GM10266 (cell line): ENCODE results near the gene PRTG.

Source experiments
- DNase-seq: peaks from one replicate; pipeline ENCODE4 v3.0.0; 2012; ENCODE audit errors: extremely low spot score
- TF ChIP-seq, protein P1 (sequence below): IDR thresholded peaks from 2 replicates; pipeline ENCODE4 v1.5.1; 2012; ENCODE audit warnings: mild to moderate bottlenecking, low read depth; ENCODE audit not compliant: control insufficient read depth, insufficient read depth; ENCODE audit errors: missing control alignments

The PRTG gene

DNA sequence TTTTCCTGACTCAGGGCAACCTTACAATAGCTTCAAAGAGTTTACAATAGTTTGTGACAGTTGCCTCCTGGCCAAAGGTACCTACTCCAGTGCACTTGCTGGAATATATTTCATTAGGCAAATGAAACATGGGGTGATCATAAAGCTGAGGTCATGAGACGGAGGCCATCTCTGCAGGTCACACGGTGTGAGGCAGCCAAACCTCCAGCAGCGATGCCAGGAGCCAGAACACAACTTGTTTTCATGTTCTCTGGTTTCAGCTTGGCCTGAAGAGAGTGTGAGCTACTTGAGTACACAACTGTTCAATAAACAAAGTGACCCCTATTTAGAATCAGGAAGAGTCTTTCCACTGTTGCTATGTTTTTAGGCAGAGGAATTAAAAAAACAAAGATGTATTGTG lies 112.1 kb downstream of the PRTG start:
- TF ChIP-seq, protein P1, sequence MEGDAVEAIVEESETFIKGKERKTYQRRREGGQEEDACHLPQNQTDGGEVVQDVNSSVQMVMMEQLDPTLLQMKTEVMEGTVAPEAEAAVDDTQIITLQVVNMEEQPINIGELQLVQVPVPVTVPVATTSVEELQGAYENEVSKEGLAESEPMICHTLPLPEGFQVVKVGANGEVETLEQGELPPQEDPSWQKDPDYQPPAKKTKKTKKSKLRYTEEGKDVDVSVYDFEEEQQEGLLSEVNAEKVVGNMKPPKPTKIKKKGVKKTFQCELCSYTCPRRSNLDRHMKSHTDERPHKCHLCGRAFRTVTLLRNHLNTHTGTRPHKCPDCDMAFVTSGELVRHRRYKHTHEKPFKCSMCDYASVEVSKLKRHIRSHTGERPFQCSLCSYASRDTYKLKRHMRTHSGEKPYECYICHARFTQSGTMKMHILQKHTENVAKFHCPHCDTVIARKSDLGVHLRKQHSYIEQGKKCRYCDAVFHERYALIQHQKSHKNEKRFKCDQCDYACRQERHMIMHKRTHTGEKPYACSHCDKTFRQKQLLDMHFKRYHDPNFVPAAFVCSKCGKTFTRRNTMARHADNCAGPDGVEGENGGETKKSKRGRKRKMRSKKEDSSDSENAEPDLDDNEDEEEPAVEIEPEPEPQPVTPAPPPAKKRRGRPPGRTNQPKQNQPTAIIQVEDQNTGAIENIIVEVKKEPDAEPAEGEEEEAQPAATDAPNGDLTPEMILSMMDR: no peak
- DNase-seq: no peak

DNA sequence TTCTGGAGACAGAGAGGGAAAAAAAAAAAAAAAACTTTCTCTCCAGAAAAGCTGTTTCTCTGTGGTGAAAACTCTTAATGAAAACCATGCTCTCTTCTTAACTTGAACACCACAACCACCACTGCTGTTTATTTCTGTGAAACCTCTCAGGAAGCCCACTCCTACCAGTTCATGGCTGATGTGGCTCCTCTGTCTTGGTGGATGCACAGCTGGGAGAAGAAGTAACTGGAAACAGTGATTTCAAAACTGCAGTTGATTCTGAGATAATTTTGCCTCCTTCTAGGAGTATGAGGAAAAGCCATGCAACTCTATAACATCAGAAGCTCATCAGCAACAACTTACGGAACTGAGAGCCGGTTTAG lies 114.6 kb downstream of the PRTG start:
- DNase-seq: no peak
- TF ChIP-seq, protein P1: no peak

- TF ChIP-seq, protein P1: no peak
- no peak for DNase-seq
These were observed 115.1 kb downstream of the PRTG start for GRCh38 chr15:55627730-55628368.

- no peak for DNase-seq
- TF ChIP-seq, protein P1: no peak
These were observed 123.2 kb downstream of the PRTG start for GRCh38 chr15:55619783-55620182.

DNA sequence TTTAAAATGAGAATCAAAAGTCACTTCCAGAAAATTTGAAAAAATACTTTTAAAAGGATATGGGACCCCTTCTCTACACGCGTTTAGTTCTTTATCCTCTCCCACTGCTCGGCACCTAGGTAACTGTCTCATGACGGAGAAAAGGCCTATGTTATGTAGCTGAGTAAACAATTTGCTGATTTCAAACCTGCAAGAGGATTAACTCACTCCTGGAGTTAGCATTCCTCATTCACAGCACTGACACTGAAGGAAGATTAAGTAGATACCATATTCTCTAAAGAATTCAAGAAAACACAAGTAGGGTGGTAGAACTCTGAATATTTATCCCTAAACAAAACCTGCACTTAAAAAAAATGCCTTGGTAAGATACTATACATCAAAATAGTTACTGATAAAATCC lies 124.6 kb downstream of the PRTG start:
- TF ChIP-seq, protein P1: no peak
- DNase-seq: no peak

- TF ChIP-seq, protein P1: no peak
- DNase-seq: no peak
These were observed 127.5 kb downstream of the PRTG start for GRCh38 chr15:55615445-55615844.

DNA sequence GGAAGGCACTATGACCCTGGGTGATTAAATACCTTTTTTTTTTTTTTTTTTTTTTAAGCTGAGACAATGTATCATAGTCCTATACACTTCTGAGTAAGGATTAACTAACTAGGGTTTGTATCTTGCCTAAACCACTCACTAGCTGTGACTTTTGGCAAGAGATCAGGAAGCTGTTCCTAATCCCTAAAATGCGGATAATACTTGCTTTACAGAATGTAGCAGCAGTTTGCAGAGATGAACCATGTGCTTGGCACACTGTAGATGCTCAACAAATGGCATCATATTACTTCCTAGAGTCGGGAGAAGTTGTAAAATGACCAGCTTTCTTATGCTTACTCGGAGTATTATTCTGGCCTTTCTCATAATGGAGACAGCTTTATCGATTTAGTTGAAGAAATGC lies 129.2 kb downstream of the PRTG start:
- no peak for DNase-seq
- TF ChIP-seq, protein P1: no peak
